GM19468 (cell line): ENCODE data around the gene METTL13.

Experiments
- ATAC-seq: cut with Tn5 transposase; IDR thresholded peaks from one replicate; pipeline ENCODE4 v1.9.1; 2021; ENCODE audit warnings: mild to moderate bottlenecking, moderate library complexity, moderate number of reproducible peaks; ENCODE audit not compliant: unreplicated experiment; ENCODE audit errors: extremely low read depth

Gene METTL13

GRCh38 chr1:171841931-171842761 lies 60.7 kb downstream of the METTL13 start:
- ATAC-seq = no peak

GRCh38 chr1:171844381-171844780 lies 62.9 kb downstream of the METTL13 start:
- ATAC-seq = no peak

GRCh38 chr1:171845998-171846397 lies 64.5 kb downstream of the METTL13 start:
- no peak for ATAC-seq
